A549 treated with Hydrocortisone at 1 μM for 4 hours (cell line): ENCODE data around the gene POM121C. TPM values are rescaled to one million over a fixed set of nuclear protein-coding genes. Genes with fewer than 3 reads are reported as not detected.

ENCODE experiments used
- total RNA-seq: library from RNA; stranded (reverse); fragments of 200-300 nt; extraction: Qiagen RNA extraction; gene quantifications from 5 replicates; pipeline ENCODE4 v1.2.3, GENCODE V29; 2022

The POM121C gene
- 35.3 to 40.4 TPM (median 37.7 TPM) in 5 replicates for total RNA-seq

GRCh38 chr7:75485979-75486643 lies at the start of gene POM121C:
POM121C (minus strand) TSS chr7:75486299; CDS start chr7:75441496, 44,803 bp downstream.

GRCh38 chr7:75492020-75492419 lies 5.9 kb upstream of the POM121C start, which contains the start of gene SPDYE5:
SPDYE5 (plus strand) TSS chr7:75492320; CDS start chr7:75494048, 1,728 bp downstream.

DNA sequence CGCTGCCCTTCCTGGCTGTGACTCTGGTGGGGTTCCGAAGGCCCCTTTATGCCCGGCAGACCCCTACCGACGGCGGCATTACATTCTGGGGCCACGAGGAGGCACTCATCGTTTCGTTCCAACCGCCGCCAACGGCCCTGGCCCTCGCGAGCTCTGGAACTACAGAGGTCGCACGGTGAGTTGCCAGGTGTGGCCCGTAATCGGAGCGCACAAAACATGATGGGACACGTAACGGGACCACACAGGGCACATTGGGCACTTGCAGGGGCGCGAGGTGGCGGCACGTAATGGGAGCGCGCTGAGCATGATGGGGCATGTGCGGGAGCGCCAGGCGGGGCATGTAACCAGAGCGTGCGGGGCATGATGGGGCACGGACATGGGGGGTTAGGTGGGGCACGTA lies 90.8 kb downstream of the POM121C start, which contains the start of gene TRIM73:
Gene TRIM73, plus strand, starts transcription at position 301 of the 400 bp plus-strand sequence. CDS start 3,305 bp downstream, outside the sequence.

Other genes with a start within 250 kb of the POM121C start
- gene TRIM73, start 90.7 kb downstream of the POM121C start, total RNA-seq = 1.2 to 2.1 TPM (median 1.8 TPM) in 5 replicates
- not detected in 5 replicates for gene SPDYE5, start 6.0 kb upstream of the POM121C start, total RNA-seq